Lower leg skin (tissue), 3 donors: ENCODE results near the gene HAL.

Experiments
- CTCF ChIP-seq, 3 donors: fragments of 450-650 bp; IDR thresholded peaks; one replicate each; pipeline ENCODE4 v1.5.1; 2016; ENCODE audit warnings: antibody characterized with exemption in 3 of 3, mild to moderate bottlenecking in 3 of 3, moderate library complexity in 2 of 3
- POLR2A ChIP-seq, 2 donors: fragments of 450-650 bp; IDR thresholded peaks; one replicate each; pipeline ENCODE4 v1.6.1; 2016 to 2017; ENCODE audit warnings: antibody characterized with exemption in 2 of 2, mild to moderate bottlenecking in 1 of 2, moderate library complexity in 1 of 2

- TF ChIP-seq CTCF (IDR thresholded peaks at IDR 0.05): no peak
- TF ChIP-seq POLR2A (IDR thresholded peaks at IDR 0.05): no peak
Measured at GRCh38 chr12:96014943-96015599, 18.9 kb upstream of the HAL start.
